HG03045 (cell line): ENCODE results near the gene RTBDN.
"Not testable (repeated sequence)": the region's sequence is repeated elsewhere in the genome, so short reads cannot be mapped to it uniquely, and the experiment has no call there.

ENCODE experiments used
- ATAC-seq: cut with Tn5 transposase; IDR thresholded peaks from one replicate; pipeline ENCODE4 v1.9.1; 2021; ENCODE audit warnings: mild to moderate bottlenecking, moderate library complexity; ENCODE audit not compliant: unreplicated experiment

Gene RTBDN

DNA sequence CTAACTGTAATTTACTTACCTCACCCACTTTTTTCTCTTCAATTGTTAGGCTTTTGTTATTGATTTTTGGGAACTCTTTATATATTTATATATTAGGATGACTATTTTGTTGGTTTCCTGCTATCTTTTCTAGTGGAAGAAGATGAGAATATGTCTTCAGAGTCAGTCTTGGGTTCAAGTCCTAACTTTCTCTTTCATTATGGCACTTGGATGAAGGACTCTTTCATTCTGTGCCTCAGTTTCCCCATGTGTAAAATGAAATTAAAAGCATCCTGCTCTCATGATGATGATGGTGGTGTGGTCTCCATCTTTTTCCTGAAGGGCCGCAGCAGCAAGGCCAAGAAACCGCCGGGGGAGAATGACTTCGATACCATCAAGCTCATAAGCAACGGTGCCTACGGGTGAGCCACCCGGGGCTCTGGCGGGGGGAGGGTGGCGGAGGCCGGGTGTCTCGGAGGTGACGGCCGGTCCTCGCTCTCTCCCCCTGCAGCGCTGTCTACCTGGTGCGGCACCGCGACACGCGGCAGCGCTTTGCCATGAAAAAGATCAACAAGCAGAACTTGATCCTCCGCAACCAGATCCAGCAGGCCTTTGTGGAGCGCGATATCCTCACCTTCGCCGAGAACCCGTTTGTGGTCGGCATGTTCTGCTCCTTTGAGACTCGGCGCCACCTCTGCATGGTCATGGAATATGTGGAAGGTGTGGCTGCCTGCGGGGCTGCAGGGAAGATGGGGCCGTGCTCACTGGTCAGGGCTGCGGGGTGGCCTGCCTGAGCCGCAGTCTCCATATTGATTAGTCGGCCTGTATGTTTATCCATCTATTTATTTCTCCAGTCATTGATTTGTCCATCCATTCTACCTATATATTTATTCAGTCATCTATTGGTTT lies 23.9 kb upstream of the RTBDN start:
- ATAC-seq = no peak

DNA sequence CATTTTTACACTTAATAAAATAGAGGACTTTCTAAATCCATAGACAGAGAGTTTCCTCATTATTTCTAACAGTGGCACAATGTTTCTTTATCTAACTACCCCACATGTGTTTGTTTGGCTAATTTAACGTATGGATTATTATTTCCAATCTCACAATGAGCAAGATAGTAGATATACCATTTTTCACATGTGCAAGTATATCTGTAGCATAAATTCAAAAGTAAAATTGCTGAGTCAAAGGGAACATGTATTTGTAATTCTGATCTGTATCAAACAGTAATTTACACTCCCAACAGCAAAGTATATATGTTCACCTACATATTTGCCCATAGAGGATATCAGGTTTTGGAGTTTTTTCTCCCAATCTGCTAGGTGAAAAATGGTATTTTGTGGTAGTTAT lies 22.3 kb upstream of the RTBDN start:
- no peak for ATAC-seq

DNA sequence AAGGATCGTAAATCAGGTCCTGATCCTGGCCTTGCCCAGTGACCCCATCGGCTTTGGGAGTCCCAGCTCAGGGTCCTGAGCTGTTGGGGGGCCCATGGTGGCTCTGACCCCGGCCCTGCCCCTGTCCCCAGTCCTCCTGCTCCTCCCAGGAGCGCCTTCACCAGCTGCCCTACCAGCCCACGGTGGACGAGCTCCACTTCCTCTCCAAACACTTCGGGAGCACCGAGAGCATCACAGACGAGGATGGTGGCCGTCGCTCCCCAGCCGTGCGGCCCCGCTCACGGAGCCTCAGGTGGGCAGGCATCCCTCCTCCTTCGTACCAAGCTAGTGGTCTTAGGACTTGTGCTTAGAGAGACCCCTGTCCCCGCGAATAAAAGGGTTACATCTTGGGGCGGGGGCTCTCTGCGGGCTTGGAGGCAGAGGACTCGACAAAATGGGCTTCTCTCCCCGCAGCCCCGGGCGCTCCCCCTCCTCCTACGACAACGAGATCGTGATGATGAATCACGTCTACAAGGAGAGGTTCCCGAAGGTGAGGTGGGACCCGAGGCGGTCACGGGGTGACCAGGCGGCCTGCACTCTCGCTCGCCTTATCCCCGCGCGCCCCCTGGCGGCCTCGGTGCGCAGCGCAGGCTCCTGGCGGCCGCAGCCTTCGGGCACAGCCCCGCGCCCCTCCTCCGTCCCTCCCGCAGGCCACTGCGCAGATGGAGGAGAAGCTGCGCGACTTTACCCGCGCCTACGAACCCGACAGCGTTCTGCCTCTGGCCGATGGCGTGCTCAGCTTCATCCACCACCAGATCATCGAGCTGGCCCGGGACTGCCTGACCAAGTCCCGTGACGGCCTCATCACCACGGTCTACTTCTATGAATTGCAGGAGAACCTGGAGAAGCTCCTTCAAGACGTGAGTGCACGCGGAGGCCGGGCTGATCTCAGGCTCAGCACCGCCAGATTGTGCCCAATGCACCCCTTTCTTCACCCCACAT lies 13.1 kb upstream of the RTBDN start:
- ATAC-seq = no peak

DNA sequence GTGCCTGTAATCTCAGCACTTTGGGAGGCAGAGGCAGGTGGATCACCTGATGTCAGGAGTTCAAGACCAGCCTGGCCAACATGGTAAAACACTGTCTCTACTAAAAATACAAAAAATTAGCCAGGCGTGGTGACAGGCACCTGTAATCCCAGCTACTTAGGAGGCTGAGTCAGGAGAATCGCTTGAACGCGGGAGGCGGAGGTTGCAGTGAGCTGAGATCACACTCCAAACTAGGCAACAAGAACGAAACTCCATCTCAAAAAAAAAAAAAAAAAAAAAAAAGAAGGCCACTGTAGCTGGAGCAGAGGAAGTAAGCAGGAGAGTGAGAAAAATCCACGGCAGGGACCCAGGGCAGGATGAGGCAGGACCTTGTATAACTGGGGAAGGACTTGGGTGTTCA lies 12.2 kb upstream of the RTBDN start:
- not testable (repeated sequence) for ATAC-seq

DNA sequence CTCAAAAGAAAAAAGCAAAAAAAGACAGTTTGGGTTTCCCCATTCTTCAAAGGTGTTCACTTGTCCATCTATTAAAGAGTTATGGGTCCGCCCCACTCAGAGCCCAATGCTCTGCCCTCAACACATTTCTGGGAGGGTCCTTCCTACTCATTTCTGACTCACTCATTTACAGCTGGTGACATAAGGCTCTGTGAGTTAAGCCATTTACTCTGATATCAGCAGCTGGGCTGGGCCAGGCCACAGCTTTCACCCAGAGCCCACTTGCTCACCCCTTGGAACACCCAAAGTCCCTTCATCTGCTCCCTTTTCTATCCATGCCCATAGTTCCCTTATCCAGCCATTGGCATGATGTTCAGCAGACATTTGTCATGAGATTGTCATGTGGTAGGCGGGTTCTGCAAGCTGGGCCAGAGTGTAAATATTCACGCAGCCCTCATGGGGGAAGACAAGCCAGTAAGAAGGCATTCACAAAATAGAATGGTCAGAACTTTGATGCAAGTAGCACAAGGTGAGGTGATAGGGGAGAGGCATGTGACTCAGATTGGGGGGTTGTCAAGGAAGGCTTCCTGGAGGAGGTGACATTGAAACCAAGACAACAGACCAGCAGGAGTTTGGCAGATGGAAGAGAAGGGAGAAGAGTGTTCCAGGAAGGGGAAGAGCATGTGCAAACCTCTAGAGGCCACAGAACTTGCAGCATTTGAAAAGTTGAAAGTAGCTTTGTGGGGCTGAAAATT lies 9.8 kb upstream of the RTBDN start:
- ATAC-seq = no peak

DNA sequence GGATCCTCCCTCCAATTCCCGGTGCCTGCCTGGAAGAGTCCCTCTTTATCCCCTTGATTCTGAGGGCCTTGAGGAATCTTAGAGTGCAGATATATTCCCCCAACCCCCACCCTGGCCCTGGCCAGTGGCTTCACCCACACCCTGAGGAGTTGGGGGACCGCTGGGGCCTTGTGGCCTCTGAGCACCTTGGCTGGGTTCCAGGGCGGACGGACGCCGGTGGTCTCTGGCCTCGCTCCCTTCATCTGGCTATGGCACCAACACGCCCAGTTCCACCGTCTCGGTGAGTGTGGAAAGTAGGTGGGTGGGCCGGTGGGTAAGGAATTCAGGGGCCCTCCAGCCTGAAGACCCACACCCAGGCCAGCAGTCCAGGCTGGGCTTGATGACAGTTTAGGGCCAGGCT lies 8.9 kb upstream of the RTBDN start:
- ATAC-seq = no peak

DNA sequence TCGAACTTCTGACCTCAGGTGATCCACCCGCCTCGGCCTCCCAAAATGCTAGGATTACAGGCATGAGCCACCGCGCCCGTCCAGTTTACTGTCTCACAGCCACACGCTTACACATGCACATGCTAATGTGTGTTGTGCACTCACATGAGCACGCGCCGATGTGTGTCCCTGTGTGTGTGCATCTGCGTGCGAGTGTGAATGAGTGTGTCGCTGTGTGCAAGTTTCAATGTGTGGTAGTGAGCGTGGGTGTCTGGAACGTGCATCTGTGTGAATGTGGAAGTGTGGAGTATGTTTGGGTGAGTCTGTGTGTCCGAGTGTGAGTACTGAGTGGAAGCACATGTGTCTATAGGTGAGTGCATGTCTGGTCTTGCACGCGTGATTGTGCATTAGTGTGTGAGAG lies 8.1 kb upstream of the RTBDN start:
- no peak for ATAC-seq

DNA sequence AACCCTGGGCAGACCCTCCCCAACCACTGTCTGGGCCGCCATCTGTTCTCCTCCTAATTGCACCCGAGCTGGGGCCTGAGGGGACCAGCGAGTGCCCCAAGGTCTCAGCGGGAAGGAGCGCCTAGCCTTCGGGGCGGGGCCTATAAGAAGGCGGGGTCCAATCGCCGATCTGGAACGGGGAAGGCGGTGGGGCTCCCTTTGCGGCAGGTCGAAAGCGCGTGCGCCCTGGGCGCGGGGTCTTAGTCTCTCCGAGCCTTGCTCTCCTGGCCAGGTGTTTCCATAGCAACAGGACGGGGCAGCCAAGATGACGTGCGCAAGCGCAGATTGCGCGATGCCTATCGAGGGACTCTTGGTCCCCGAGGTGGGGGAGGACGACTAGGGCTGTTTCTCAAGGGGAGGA lies 6.7 kb upstream of the RTBDN start:
- no peak for ATAC-seq

DNA sequence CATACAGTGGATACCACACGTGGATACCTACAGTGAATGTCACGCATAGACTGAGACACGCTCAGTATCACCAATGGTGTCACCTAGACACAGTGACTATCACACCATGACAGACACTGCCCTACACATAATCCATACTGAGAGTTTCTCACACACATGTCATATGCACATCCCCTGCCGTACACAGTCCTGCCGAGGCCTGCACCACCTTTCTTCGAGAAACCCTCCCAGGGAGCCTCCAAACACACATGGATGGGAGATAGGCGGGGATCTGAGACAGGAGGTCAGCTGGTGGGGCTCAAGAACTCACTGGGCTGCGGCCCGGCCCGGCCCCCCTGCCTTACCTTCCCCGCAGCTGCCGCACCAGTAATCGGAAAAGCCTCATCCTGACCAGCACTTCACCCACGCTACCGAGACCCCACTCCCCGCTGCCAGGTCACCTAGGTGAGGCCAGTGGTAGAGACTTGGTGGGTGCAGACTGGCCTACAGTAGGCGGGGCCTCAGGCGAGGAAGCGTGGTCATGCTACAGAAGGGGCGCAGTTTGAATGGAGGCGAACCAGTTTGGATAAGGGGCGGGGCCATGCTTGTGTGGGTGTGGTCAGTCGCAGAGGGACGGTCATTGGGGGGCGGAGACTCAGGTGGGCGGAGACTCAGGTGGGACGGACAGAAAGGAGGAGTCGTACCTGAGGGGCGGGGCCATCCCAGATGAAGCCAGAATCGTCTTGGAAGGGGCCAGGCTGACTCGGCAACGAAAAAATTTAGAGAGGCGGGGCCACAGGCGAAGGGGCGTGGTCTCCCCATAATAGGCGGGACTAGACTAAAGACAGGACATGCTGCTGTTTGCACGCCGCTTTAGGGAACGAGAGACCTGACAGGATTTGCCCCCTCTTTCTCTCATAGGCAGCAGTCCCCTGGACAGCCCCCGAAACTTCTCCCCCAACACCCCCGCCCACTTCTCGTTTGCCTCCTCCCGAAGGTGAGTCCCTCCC lies 6.0 kb upstream of the RTBDN start:
- ATAC-seq = no peak

DNA sequence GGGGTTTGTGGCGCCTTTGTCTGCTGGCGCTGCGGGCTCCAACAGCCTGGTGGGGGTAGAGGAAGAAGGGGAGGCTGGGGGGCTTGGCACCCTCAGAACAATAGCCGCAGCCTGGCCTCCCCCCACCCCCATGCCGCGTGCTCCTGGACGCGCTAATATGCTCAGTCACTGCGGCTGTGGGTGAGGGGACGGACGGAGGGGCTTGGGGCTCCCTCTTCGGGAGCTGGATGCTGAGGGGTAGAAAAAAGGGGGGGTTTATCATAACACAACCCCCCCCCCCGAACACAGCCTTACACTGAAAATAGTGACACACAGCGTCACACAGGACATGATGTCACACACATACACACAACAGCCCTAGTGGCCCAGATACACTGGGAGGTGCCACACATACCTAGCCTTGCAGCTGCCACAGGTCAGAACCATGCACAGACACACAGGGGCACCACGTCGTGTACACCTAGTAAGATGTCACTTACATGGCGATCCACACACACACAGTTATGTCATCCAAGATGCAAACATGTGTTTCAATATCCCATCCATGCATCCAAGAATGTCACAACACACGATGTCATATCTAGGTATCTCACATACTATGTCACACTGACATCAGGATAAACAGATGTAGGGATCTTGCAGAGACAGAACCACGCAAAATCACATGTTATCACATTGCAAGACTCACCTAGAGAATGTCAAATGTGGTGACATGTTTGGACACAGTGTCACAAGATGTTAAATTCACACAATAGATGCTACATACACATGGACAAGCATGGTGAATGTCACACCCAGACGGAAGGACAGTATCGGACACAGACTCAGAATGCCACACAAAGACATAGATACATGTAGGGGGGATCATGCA lies 4.7 kb upstream of the RTBDN start:
- no peak for ATAC-seq

DNA sequence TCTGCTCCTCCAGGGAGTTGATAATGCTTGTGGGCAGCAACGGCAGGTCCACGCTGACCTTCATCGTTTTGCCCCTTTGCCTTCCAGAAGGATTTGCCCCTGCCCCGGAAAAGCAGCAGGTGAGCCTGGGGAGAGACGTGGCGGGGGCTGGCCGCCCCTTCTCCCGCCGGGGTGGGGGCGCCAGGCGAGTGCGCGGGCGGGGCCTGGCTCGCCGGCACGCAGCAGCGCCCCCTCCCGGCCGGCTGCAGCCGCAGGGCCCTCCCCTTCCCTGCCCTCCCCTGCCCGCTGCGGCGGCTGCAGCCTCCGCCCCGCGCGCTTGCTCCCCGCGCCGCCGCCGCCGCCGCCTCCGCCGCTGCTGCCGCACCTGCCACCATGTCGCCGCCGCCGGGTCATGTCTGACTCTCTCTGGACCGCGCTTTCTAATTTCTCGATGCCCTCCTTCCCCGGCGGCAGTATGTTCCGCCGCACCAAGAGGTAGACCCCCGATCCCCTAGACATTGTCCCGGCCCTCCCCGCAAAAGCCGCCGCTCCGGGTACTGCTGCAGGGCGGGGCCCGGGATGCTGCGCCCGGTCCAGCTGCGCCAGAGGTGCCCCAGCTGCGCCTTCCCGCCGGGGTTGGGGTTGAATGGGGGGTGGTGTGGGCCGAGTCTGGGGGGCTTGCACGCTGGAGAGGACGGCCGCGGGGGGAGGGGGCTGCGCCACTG lies 4.0 kb upstream of the RTBDN start, which contains the start of gene MAST1:
Gene MAST1 (plus strand): TSS at position 334 of the 704 bp plus-strand sequence. CDS start 58 bp downstream, at position 392.
- ATAC-seq = no peak

DNA sequence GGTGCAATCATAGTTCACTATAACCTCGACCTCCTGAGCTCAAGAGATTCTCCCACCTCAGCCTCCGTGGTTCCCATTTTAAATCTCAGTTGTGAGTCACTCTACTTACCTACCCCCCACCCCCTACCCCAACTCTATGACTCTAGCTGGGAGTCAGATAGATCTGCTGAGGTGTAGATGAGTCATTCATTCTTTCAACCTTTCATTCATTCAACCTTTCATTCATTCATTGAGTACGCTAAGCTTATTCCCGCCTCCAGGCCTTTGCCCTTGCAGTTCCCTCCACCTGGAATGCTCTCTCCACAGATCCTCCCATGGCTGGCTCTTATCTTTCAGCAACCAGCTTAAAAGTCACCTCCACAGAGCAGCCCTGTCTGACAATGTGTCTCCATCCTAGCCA lies 2.8 kb upstream of the RTBDN start:
- ATAC-seq = no peak

DNA sequence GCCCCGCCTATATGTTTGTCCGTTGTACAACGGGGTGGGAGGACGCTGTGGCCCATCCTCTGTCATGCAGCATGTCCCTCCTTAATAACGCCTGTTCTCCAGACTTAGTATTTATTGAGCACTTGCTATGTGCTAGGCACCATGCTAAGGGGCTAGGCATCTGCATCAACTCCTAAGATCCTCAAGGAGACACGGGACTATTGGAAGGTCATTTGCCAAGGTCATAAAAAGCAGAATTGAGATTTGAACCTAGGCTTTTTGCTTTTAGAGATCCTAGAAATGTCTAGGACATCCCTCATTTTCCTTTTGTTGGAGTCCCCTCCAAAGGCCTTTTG lies 2.1 kb upstream of the RTBDN start:
- ATAC-seq = no peak

DNA sequence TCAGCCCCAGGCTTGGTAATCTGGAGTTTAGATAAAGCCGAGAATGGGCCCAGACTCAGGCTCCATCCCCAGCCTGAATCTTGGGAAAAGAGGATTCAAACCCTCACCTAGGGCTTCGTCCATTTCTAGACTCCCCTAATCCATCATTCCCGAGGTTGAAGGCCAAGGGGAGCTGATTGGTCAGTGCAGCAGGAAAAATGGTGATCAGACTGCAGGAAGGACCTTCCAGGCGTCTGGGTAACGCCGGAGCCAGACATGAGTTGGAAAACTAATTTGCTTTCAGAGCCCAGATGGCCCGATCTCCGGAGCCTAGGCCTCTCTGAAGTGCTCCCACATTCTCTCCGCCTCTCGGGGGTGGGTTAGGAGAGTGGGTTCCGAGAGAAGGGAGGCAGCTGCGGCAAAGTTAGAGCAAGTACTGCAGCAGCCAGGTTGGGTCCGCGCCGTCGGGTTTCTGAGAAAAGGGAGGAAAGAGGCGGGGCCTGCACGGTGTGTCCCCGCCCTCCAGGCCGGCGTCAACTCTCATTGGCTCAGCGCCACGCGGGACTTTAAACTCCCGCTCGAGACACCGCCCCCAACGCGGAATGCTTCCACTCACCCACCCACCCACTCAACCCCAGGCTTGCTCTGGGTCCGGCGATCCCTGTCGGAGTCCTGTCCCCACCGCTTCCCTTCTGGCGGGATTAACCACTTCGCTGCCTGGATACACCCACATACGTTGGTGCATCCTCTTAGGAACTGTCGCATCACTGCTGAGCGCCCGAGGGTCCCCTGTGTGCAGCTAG lies 788 bp upstream of the RTBDN start:
- ATAC-seq = no peak

DNA sequence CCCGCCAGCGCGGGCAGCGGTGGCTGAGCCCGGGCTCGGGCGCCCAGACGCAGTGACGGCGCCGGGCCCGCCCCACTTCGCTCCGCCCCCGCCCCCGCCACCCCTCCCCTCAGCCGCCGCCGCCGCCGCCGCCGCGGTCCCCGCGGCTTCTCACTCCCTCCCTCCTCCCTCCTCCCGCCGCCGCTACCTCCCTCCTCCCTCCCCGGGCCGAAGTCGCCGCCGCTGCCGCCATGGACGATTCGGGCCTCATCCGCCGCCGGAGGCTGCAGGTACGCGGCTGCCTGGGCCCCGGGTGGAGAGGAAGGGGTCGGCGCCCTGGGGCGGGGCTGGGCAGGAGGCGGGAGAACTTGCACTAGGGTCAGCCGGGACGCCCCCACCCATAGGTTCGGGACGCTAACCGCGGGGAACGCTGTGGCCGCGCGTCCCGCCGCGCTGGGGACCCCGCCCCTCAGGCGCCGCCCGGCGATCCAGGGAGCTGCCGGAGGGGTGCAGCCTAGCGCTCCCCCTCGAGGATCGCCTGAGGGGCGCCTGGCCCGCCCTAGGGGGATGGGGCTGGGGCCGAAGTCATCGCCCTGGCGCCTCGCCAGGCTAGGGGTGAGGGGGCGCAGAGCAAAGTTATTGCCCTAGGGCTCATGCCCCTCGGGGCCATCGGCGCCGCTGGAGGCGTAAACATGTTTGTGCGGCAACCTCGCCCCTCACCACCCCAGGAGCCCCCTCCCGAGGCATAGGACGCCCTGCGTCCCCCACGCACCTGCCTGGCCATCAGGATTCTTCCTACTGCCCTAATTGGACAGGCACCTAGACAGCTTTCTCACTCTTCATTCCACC lies 427 bp downstream of the RTBDN start:
- ATAC-seq = no peak

DNA sequence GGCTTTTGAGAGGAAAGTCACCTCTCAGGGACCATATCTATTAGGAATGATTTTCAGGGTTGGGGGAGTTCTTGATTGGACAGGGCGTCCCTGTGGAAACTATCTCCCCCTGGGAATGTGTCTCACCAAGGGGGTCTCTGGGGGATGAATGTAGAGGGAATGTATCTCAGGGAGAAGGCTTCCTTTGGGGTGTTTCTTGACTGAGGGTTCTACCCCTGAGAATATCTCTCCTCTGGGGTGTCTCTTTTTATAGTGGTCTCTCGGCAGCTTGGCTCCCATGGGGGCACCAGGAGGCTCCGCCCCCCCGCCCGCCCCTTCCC lies 1.0 kb downstream of the RTBDN start:
- ATAC-seq = no peak

DNA sequence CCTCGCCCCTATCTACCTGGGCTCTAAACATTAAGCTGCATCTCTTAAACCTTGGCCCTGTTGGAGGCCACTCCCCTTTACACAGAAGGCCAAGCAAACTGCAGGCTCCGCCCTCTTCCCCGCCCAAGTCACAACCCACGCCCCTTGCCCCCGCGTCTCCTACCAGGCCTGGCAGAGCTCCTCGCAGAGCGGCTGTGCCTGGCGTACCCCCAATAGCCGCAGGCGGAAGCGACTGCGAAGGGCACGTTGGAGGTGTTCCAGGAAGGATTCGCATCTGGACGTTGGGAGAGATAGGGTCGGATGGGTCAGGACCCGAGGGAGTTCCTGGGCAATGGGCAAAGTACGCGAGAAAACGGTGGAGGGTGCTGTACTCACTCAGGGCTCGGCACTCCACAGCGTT lies 5.9 kb downstream of the RTBDN start:
- ATAC-seq = no peak
